D721Med (cell line): ENCODE results near the gene C12orf57.
A peak's percentile ranks its signal among the peaks of the same experiment; 100 is the strongest.

ENCODE experiments used
- DNase-seq: peaks from one replicate; pipeline ENCODE4 v3.0.0; 2011; ENCODE audit warnings: low spot score; ENCODE audit not compliant: insufficient read length
- FAIRE-seq: peaks from 2 replicates; lab custom pipeline; 2011; peaks lifted over from hg19 to GRCh38; lab: Jason Lieb, UNC
- CTCF ChIP-seq: IDR thresholded peaks from 2 replicates; pipeline ENCODE4 v1.5.1; 2012; ENCODE audit warnings: mild to moderate bottlenecking, control low read depth; ENCODE audit not compliant: insufficient read depth; ENCODE audit errors: missing control alignments

Gene C12orf57

GRCh38 chr12:6935371-6936193 lies 8.2 kb upstream of the C12orf57 start:
- no peak for FAIRE-seq
- no peak for DNase-seq

GRCh38 chr12:6936194-6936635 lies 7.6 kb upstream of the C12orf57 start:
- TF ChIP-seq CTCF: no peak
- FAIRE-seq (no peak), DNase-seq (no peak)

More at GRCh38 chr12:6935371-6936193, 8.2 kb upstream of the C12orf57 start:
- TF ChIP-seq CTCF: no peak

- FAIRE-seq: no peak
Measured at GRCh38 chr12:6936636-6937480, 7.0 kb upstream of the C12orf57 start.

GRCh38 chr12:6937481-6938352 lies 6.1 kb upstream of the C12orf57 start:
- peak; percentile 89 for TF ChIP-seq CTCF
- DNase-seq (peak; percentile 73), FAIRE-seq (peak; percentile 6)

More at GRCh38 chr12:6936636-6937480, 7.0 kb upstream of the C12orf57 start:
- TF ChIP-seq CTCF: no peak
- DNase-seq: no peak

- TF ChIP-seq CTCF: no peak
- FAIRE-seq (no peak), DNase-seq (no peak)
Measured at GRCh38 chr12:6938353-6939190, 5.2 kb upstream of the C12orf57 start.

GRCh38 chr12:6939191-6939540 lies 4.7 kb upstream of the C12orf57 start:
- DNase-seq (no peak), FAIRE-seq (no peak)
- no peak for TF ChIP-seq CTCF
